Right cardiac atrium (tissue), 5 donors: Measurements from ENCODE around the gene TMEM38A. TPM values are rescaled to one million over a fixed set of nuclear protein-coding genes. Genes with fewer than 3 reads are reported as not detected.
"Not testable (repeated sequence)": the region's sequence is repeated elsewhere in the genome, so short reads cannot be mapped to it uniquely, and the experiment has no call there.

Experiments
- ATAC-seq, 2 donors: fragments of 200-7000 bp; cut with Tn5 transposase; one replicate each; pipeline versions ENCODE4 v1.8.0 to v1.9.1; 2020; ENCODE audit warnings: moderate library complexity in 2 of 2, mild to moderate bottlenecking in 1 of 2
- DNase-seq, 3 donors: peaks; one replicate each; pipeline ENCODE4 v3.0.0-alpha.2; 2020
- H3K27ac ChIP-seq: one replicate; pipeline ENCODE4 v1.5.1; 2013; ENCODE audit warnings: mild to moderate bottlenecking, low read length, control low read depth, moderate library complexity
- H3K27me3 ChIP-seq: one replicate; pipeline ENCODE4 v1.6.1; 2013; ENCODE audit not compliant: control insufficient read depth, insufficient read depth
- H3K4me1 ChIP-seq: one replicate; pipeline ENCODE4 v1.6.1; 2013; ENCODE audit warnings: low read length; ENCODE audit not compliant: control insufficient read depth, insufficient read depth
- H3K4me3 ChIP-seq: one replicate; pipeline ENCODE4 v1.5.1; 2013; ENCODE audit warnings: low read length, control low read depth
- H3K9me3 ChIP-seq: one replicate; pipeline ENCODE4 v1.6.1; 2013; ENCODE audit warnings: low read length; ENCODE audit not compliant: control insufficient read depth
- WGBS: extraction: QIAGEN DNeasy Blood & Tissue Kit; methylation state at CpG from one replicate; pipeline ENCODE4 v1.1.7; 2013; 5-methylcytosine and 5-hydroxymethylcytosine counted together
- intact Hi-C, 4 donors: fragments of 100-400 bp; cut with DNase I; formaldehyde crosslinking; loops; one replicate each; pipeline versions ENCODE4 v1.11.0 to v1.14.0; 2022 to 2023
- polyA plus RNA-seq: library from polyadenylated mRNA; stranded (reverse); fragments of 200-250 nt; gene quantifications from one replicate; pipeline ENCODE4 v1.2.3, GENCODE V29; 2013
- total RNA-seq, 4 donors: library from RNA; stranded (reverse); fragmentation: NEBNext Ultra II Directional; extraction: Animal tissue kit (Norgen Biotek cat#: 25700); gene quantifications; one replicate each; pipeline ENCODE4 v1.2.1, GENCODE V29; 2021
- donor health status: healthy with polysubstance abuse.
- donor health status: DM: no; HTN: yes; CAD: no.
- donor health status: DM: no; HTN: no; CAD: no.
- donor health status: DM: no; HTN: yes; CAD: no; lungs with severe emphysema.
- donor health status: DM: yes; HTN: yes; CAD: no.

The TMEM38A gene
- total and polyA plus RNA-seq, 5 donors = 6.8 to 17.0 (median 13.5) TPM

DNA sequence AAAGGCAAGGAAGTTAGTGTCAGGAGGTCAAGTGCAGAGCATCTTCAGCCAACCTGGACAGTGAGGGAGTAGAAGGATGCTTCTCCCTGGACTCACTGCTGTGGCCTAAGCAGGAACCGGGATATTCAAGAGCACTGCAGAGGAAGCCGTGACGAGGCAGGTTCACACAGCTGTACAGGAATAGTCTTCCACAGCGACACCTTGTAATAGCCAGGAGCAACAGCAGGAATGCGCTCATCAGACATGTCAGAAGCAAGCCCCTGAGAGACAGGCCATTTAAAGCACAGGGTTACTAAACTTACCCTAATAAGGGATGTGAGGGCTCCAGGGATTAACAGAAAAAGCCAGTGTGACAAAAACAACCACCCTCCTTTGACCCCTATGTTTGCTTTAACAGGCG lies 29.5 kb upstream of the TMEM38A start:
- WGBS = 91% methylated on average over 6 of the region's 6 CpGs
- DNase-seq = no peak
- Histone ChIP-seq H3K27me3 (no peaks in the 10 kb centered on the region), H3K4me1 (peaks cover 2% of the 10 kb centered on the region), H3K4me3 (no peak overlapping the region), H3K9me3 (no peaks in the 10 kb centered on the region), H3K27ac (no peak overlapping the region)
- no peak for ATAC-seq
- intact Hi-C loops = no loop called here

DNA sequence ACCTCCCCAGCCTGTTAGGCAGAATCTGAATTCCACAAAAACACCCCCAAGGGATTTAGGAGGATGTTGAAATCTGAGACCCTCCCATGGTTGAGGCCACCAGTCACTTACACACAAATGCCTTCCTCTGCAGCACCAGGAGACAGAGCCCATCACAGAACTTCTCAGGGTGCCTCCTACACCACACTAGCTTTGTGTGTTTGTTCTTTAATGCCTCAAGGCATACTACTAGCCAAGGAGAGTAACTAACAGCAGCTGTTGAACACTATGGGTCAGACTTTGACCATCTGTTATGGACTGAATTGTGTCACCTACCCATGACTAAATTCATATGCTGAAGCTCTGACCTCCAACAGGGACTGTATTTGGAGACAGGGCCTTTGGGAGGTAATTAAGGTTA lies 23.4 kb upstream of the TMEM38A start:
- no peaks in the 10 kb centered on the region for H3K4me1 ChIP-seq
- ATAC-seq (no peak), DNase-seq (no peak)
- H3K9me3 ChIP-seq = no peaks in the 10 kb centered on the region
- intact Hi-C loops = no loop called here
- H3K4me3 ChIP-seq = no peak overlapping the region
- no peaks in the 10 kb centered on the region for H3K27me3 ChIP-seq
- H3K27ac ChIP-seq = no peak overlapping the region

DNA sequence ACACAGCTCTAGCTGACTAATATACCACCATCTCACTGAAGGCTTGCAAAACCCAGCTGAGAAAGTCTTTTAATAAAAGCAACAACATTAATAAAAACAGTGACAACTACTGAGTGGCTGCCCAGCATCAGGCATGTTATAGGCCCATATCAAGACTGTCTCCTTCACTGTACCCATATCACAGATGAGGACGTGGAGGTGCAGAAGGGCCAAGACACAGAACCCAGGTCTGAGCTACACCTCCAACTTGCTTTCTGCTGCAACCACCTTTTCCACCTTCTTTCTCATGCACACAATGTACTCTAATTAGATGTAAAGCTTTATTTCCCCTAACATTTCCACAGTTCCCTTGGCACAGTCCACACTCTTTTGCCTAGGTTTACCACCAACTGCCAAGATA lies 22.3 kb upstream of the TMEM38A start:
- no peak overlapping the region for H3K27ac ChIP-seq
- H3K4me3 ChIP-seq = no peak overlapping the region
- DNase-seq = no peak
- ATAC-seq = no peak
- no peaks in the 10 kb centered on the region for H3K4me1 ChIP-seq
- no peaks in the 10 kb centered on the region for H3K27me3 ChIP-seq
- H3K9me3 ChIP-seq = no peaks in the 10 kb centered on the region
- intact Hi-C loops = no loop called here
- whole genome bisulfite sequencing = 100% methylated on average over 1 of the region's 1 CpG

DNA sequence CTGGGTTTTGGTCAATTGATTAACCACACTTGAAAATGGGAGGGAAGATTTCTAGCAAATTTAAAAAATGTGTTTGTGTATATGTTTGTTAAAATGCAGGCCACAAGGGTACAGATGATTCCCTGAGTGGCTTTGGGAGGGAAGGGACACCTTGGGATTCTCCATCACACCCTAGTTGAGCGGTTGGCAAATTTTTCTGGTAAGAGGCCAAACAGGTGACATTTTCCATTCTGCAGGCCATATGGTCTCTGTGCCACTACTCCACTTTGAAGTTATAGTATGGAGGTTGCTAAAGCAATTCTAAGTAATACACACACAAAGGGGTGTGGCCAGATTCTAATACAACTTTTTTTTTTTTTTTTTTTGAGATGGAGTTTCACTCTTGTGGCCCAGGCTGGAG lies 20.0 kb upstream of the TMEM38A start:
- Histone ChIP-seq H3K4me1 (no peaks in the 10 kb centered on the region), H3K9me3 (no peaks in the 10 kb centered on the region), H3K27ac (no peak overlapping the region), H3K4me3 (no peak overlapping the region), H3K27me3 (no peaks in the 10 kb centered on the region)
- DNase-seq (no peak), ATAC-seq (no peak)
- 96% methylated on average over 1 of the region's 1 CpG for WGBS
- intact Hi-C loops = no loop called here

DNA sequence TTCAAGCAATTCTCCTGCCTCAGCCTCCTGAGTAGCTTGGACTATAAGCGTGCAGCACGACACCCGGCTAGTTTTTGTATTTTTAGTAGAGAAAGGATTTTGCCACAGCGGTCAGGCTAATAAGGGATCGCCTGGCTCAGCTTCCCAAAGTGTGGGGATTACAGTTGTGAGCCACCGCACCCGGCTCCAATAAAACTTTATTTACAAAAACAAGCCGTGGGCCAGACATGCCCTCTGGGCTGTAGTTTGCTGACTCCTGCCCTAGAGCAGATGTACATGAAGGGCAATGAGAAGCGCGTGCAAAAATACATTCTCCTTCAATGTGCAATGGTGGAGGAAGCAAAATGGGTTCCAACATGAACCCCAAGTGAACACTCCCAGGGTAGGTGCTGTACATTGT lies 19.2 kb upstream of the TMEM38A start:
- H3K27ac ChIP-seq = no peak overlapping the region
- ATAC-seq (no peak), DNase-seq (no peak)
- intact Hi-C loops = no loop called here
- 98% methylated on average over 10 of the region's 10 CpGs for WGBS
- H3K9me3 ChIP-seq = no peaks in the 10 kb centered on the region
- H3K4me1 ChIP-seq = no peaks in the 10 kb centered on the region
- no peak overlapping the region for H3K4me3 ChIP-seq
- no peaks in the 10 kb centered on the region for H3K27me3 ChIP-seq

DNA sequence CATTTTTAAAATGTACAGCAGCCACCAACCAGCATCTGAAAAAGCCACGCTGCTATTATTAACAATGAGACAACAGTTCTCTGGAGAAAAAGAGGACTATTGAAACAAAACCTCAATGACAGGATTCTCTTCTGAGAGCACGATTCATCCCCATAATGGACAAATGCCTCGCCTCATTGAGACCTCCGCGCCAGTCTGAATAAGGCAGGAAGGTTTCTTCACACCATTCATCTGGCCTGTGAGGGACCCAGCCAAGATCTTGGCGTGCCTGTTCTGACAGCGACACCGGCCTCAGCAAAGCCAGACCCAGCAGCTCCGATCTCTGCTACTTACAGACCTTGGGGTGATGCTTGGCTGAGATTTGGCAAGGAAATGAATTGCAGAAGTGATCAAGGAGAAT lies 15.8 kb upstream of the TMEM38A start:
- H3K4me1 ChIP-seq = no peaks in the 10 kb centered on the region
- H3K27me3 ChIP-seq = no peaks in the 10 kb centered on the region
- no peak overlapping the region for H3K4me3 ChIP-seq
- no peak overlapping the region for H3K27ac ChIP-seq
- 92% methylated on average over 9 of the region's 9 CpGs for WGBS
- no peak for DNase-seq
- H3K9me3 ChIP-seq = no peaks in the 10 kb centered on the region
- ATAC-seq = no peak
- intact Hi-C loops = no loop called here

DNA sequence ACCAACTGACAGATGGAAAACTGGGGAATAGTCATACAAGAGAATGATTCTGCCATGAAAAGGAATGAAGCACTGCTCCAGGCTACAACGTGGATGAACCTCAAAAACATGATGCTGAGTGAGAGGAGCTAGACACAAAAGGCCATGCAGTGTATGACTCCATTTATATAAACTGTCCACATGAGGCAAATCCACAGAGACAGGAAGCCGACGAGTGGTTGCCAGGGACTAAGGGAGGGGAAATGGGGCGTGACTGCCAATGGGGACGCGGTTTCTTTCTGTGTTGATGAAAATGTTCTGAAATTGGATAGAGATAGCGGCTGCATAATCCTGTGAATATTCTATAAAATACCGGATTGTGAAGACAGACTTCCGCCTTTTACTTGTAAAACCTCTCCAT lies 11.2 kb upstream of the TMEM38A start:
- no peak overlapping the region for H3K27ac ChIP-seq
- ATAC-seq (peak; percentile 73 to 87), DNase-seq (peak in 2 of 3 donors; percentile 43 to 64)
- 52% methylated on average over 9 of the region's 9 CpGs for WGBS
- no peaks in the 10 kb centered on the region for H3K4me1 ChIP-seq
- intact Hi-C loops = no loop called here
- H3K4me3 ChIP-seq = no peak overlapping the region
- no peaks in the 10 kb centered on the region for H3K27me3 ChIP-seq
- H3K9me3 ChIP-seq = no peaks in the 10 kb centered on the region

DNA sequence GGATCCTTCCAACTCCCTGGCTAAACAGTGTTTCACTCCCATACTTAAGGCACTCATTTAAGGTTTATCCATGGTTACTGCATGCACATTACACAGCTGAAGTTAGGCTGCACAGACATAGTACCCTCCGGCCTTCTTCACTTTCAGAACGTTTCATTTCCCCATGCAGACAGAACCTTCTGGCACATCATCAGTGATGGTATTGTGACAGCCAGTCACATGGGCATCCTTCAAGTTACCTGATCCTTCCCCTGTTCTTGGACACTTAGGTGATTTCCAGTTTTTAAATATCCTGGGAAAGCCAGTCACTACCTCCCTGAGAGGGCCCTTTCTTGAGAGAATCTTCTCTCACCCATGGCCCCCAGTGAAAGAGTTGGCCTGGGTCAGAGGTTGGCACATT lies 10.1 kb upstream of the TMEM38A start:
- H3K4me3 ChIP-seq = no peak overlapping the region
- no peak overlapping the region for H3K27ac ChIP-seq
- intact Hi-C loops = no loop called here
- no peaks in the 10 kb centered on the region for H3K9me3 ChIP-seq
- WGBS = 75% methylated on average over 2 of the region's 2 CpGs
- no peak for ATAC-seq
- DNase-seq = no peak
- no peaks in the 10 kb centered on the region for H3K27me3 ChIP-seq
- H3K4me1 ChIP-seq = no peaks in the 10 kb centered on the region

DNA sequence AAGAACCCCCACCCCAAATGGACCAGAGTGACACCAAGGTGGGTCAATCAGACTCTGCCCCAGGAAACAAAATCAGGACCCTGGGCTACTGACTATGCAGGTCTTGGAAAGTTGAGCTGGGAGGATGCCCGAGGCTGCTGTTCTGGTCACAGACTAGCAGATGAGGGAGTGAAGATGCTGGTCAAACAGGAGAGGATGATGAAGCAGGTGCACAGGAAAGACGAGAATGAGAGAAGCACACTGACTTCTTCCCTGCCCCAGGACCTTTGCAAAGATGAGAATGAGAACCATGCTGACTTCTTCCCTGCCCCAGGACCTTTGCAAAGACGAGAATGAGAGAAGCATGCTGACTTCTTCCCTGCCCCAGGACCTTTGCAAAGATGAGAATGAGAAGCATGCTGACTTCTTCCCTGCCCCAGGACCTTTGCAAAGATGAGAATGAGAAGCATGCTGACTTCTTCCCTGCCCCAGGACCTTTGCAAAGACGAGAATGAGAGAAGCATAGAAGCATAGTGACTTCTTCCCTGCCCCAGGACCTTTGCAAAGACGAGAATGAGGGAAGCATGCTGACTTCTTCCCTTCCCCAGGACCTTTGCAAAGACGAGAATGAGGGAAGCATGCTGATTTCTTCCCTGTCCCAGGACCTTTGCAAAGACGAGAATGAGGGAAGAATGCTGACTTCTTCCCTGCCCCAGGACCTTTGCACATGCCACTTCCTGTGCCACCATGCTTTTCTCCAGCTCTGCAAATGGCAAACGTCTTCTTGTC lies 9.3 kb upstream of the TMEM38A start:
- intact Hi-C loops, H3K4me3 ChIP-seq, H3K9me3 ChIP-seq, H3K4me1 ChIP-seq, H3K27ac ChIP-seq, H3K27me3 ChIP-seq, ATAC-seq, DNase-seq: not testable (repeated sequence)
- WGBS = 92% methylated on average over 8 of the region's 8 CpGs

DNA sequence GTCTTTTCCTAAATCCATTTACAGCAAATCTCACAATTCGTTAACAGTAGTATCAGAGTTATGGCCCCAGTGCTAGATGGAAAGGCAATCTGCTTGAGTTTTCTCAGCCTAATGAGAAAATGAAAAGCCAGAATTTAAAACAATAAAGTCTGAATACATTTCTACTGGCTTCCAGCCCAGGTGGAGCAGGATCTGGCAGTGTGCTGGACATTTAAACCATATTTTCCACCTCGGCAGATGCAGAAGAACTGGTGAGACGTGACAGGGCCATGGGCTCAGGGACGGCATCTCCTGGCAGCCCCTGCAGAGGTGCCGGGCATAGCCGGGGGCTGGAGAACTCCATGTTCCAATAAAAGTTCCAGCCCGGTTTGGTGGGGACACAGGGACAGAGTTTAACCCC lies 8.1 kb upstream of the TMEM38A start:
- no peak overlapping the region for H3K4me3 ChIP-seq
- no peaks in the 10 kb centered on the region for H3K27me3 ChIP-seq
- intact Hi-C loops = no loop called here
- ATAC-seq (no peak), DNase-seq (no peak)
- H3K9me3 ChIP-seq = no peaks in the 10 kb centered on the region
- no peak overlapping the region for H3K27ac ChIP-seq
- 64% methylated on average over 7 of the region's 7 CpGs for WGBS
- H3K4me1 ChIP-seq = no peaks in the 10 kb centered on the region

DNA sequence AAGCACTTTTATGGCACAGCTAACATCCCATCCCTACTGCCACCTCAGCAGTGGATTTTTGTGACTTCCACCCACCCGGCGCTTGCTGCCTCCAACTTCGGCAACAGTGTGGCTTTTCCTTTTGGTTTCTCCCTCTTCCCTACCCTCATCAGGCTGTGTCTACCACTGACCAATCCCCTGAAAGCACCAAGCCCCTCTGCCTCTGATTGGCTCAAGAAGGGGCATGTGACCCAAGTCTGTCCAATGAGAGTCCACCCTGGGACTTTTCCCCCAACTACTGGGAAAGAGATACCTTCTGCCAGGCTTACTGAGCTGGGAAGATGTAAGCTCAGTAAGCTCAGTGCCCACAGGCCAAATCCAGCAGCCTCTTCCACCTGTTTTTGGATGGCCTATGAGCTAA lies 6.8 kb upstream of the TMEM38A start:
- WGBS = 93% methylated on average over 3 of the region's 3 CpGs
- no peak for DNase-seq
- ATAC-seq = no peak
- no peaks in the 10 kb centered on the region for H3K9me3 ChIP-seq
- no peaks in the 10 kb centered on the region for H3K27me3 ChIP-seq
- H3K27ac ChIP-seq = no peak overlapping the region
- H3K4me3 ChIP-seq = no peak overlapping the region
- intact Hi-C loops = no loop called here
- H3K4me1 ChIP-seq = peaks cover 2% of the 10 kb centered on the region

DNA sequence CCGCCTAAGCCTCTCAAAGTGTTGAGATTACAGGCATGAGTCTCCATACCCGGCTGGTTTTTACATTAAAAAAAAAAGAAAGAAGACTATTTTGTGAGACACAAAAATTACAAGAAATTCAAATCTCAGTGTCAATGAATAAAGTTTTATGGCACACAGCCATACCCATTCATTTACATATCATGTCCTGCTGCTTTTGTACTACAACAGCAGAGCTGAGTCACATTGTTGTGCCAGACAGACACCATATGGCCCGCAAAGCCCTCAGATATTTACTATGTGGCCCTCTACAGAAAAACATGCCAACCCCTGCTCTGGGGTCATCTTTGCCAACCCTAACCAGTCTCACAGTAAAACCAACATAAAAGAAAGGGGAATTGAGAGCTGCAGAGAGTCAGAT lies 6.3 kb upstream of the TMEM38A start:
- Histone ChIP-seq H3K4me1 (peaks cover 2% of the 10 kb centered on the region), H3K9me3 (no peaks in the 10 kb centered on the region), H3K27ac (no peak overlapping the region), H3K4me3 (no peak overlapping the region), H3K27me3 (no peaks in the 10 kb centered on the region)
- DNase-seq (no peak), ATAC-seq (no peak)
- intact Hi-C loops = no loop called here
- 91% methylated on average over 3 of the region's 3 CpGs for WGBS
